HepG2 (cell line): Measurements from ENCODE around the gene FRAS1. TPM values are rescaled to one million over a fixed set of nuclear protein-coding genes. Genes with fewer than 3 reads are reported as not detected.

ENCODE experiments used
- ATAC-seq: fragments of 200-7000 bp; cut with Tn5 transposase; 3 replicates; pipeline ENCODE4 v1.9.1; 2020; ENCODE audit warnings: mild to moderate bottlenecking, moderate library complexity
- BruUV-seq: library from RNA; stranded (reverse); fragments of 400-500 nt; replicated peaks from 2 replicates; lab custom pipeline; 2021; lab: Mats Ljungman, UMichigan
- CTCF ChIA-PET: fragments of 300-600 bp; formaldehyde crosslinking; extraction: SDS; loops from one replicate; lab custom pipeline; 2021; ENCODE audit warnings: low total read pairs, inconsistent platforms, low intra/inter-chr PET ratio; lab: Yijun Ruan, JAX
- POLR2A ChIA-PET: fragments of 350-600 bp; sonication (Branson Sonifier 250); formaldehyde crosslinking; loops from one replicate; lab custom pipeline; 2020; ENCODE audit warnings: antibody characterized with exemption, inconsistent platforms; lab: Yijun Ruan, JAX
- DNase-seq: peaks from one replicate; pipeline ENCODE4 v3.0.0-alpha.2; 2015; ENCODE audit warnings: low spot score
- FAIRE-seq: peaks from 3 replicates; lab custom pipeline; 2011; peaks lifted over from hg19 to GRCh38; lab: Jason Lieb, UNC
- H2AFZ ChIP-seq: one replicate; pipeline ENCODE4 v1.6.1; 2011; ENCODE audit warnings: low read length, inconsistent platforms
- H3K27ac ChIP-seq: fragments of 300-600 bp; 3 replicates; pipeline ENCODE4 v1.8.0; 2011; ENCODE audit warnings: mixed run types, mild to moderate bottlenecking, mixed read lengths, low read length, inconsistent platforms; ENCODE audit not compliant: insufficient read depth; ENCODE audit errors: extremely low read length
- H3K27me3 ChIP-seq, 2 experiments: fragments of 200-600 bp in 1 of 2; 2 replicates in 1 of 2; 3 replicates in 1 of 2; pipeline versions ENCODE4 v1.6.0 to v1.8.0; 2011; ENCODE audit warnings: low read length in 2 of 2, mild to moderate bottlenecking in 2 of 2, moderate library complexity in 2 of 2, inconsistent platforms in 1 of 2; ENCODE audit not compliant: insufficient read depth in 2 of 2, control insufficient read depth in 1 of 2
- H3K36me3 ChIP-seq, 2 experiments: fragments of 200-600 bp in 1 of 2; replicated peaks in 1 of 2; 2 replicates in 1 of 2; 3 replicates in 1 of 2; pipeline versions ENCODE4 v1.5.1 to v1.8.0; 2011; ENCODE audit warnings: low read length in 2 of 2, inconsistent platforms in 1 of 2; ENCODE audit not compliant: insufficient read depth in 2 of 2, control insufficient read depth in 1 of 2
- H3K4me1 ChIP-seq: 2 replicates; pipeline ENCODE4 v1.5.1; 2012; ENCODE audit warnings: low read length, inconsistent platforms; ENCODE audit not compliant: insufficient read depth
- H3K4me2 ChIP-seq: 2 replicates; pipeline ENCODE4 v1.6.0; 2011; ENCODE audit warnings: low read depth, low read length, inconsistent platforms
- H3K4me3 ChIP-seq, 3 experiments: fragments of 200-600 bp in 1 of 3; sonication (generic), shearing (Covaris generic) in 1 of 3; replicated peaks in 1 of 3; 2 replicates each; pipeline ENCODE4 v1.5.1; 2011 to 2016; ENCODE audit warnings: low read length in 3 of 3, inconsistent platforms in 2 of 3, low read depth in 2 of 3, mild to moderate bottlenecking in 2 of 3, control low read depth in 1 of 3, mixed read lengths in 1 of 3; ENCODE audit not compliant: insufficient read depth in 1 of 3
- H3K79me2 ChIP-seq: one replicate; pipeline ENCODE4 v1.6.1; 2011; ENCODE audit warnings: low read length, inconsistent platforms; ENCODE audit not compliant: insufficient read depth
- H3K9ac ChIP-seq: 2 replicates; pipeline ENCODE4 v1.6.0; 2011; ENCODE audit warnings: mild to moderate bottlenecking, low read depth, low read length, inconsistent platforms; ENCODE audit not compliant: insufficient read depth
- H3K9me3 ChIP-seq: 2 replicates; pipeline ENCODE4 v1.5.1; 2012; ENCODE audit warnings: mild to moderate bottlenecking, low read length
- H4K20me1 ChIP-seq: 2 replicates; pipeline ENCODE4 v1.6.0; 2011; ENCODE audit warnings: inconsistent platforms, mild to moderate bottlenecking, low read length, moderate library complexity; ENCODE audit not compliant: insufficient read depth
- AKAP8 ChIP-seq: sonication (generic); formaldehyde crosslinking; IDR thresholded peaks from 2 replicates; pipeline ENCODE4 v1.5.1; 2020; ENCODE audit warnings: mild to moderate bottlenecking, missing genetic modification reagents
- CEBPB ChIP-seq: IDR thresholded peaks from 2 replicates; pipeline ENCODE4 v1.6.1; 2011; ENCODE audit warnings: low read depth, low read length, improper control_type of control experiment, borderline replicate concordance
- CTCF ChIP-seq: sonication (generic); formaldehyde crosslinking; IDR thresholded peaks from 2 replicates; pipeline ENCODE4 v1.5.0; 2020; ENCODE audit warnings: mild to moderate bottlenecking, missing genetic modification reagents, moderate library complexity
- EZH2 ChIP-seq: conservative IDR thresholded peaks from 2 replicates; pipeline ENCODE4 v1.6.1; 2012; ENCODE audit warnings: mild to moderate bottlenecking, low read depth, low read length, moderate library complexity
- MAFK ChIP-seq, 2 experiments: IDR thresholded peaks in 1 of 2; conservative IDR thresholded peaks in 1 of 2; 2 replicates each; pipeline ENCODE4 v1.6.1; 2011; ENCODE audit warnings: improper control_type of control experiment in 2 of 2, low read length in 2 of 2
- PTBP1 ChIP-seq: fragments of 200-400 bp; formaldehyde crosslinking; IDR thresholded peaks from 2 replicates; pipeline ENCODE4 v1.6.1; 2018; ENCODE audit warnings: low read length, low read depth; ENCODE audit not compliant: poor library complexity, severe bottlenecking
- RFXANK ChIP-seq: IDR thresholded peaks from 2 replicates; pipeline ENCODE4 v1.6.1; 2016
- TCF12 ChIP-seq, 2 experiments: fragments of 450-650 bp in 1 of 2; sonication (generic) in 1 of 2; formaldehyde crosslinking in 1 of 2; IDR thresholded peaks; 2 replicates each; pipeline versions ENCODE4 v1.6.1 to v1.8.0; 2017 to 2022; ENCODE audit warnings: antibody characterized with exemption in 1 of 2, mild to moderate bottlenecking in 1 of 2, missing genetic modification reagents in 1 of 2, moderate library complexity in 1 of 2
- ZFP82 ChIP-seq: sonication (generic); formaldehyde crosslinking; IDR thresholded peaks from 2 replicates; pipeline ENCODE4 v1.5.1; 2020; ENCODE audit warnings: mild to moderate bottlenecking, missing genetic modification reagents, borderline replicate concordance
- ZNF230 ChIP-seq: sonication (generic); formaldehyde crosslinking; IDR thresholded peaks from 2 replicates; pipeline ENCODE4 v1.4.0; 2020; ENCODE audit warnings: mild to moderate bottlenecking, missing genetic modification reagents
- ZNF333 ChIP-seq: sonication (generic); formaldehyde crosslinking; IDR thresholded peaks from 2 replicates; pipeline ENCODE4 v1.4.0; 2020; ENCODE audit warnings: mild to moderate bottlenecking, missing genetic modification reagents, borderline replicate concordance
- ZNF367 ChIP-seq: sonication (generic); formaldehyde crosslinking; IDR thresholded peaks from 2 replicates; pipeline ENCODE4 v1.4.0; 2020; ENCODE audit warnings: missing genetic modification reagents, borderline replicate concordance
- ZNF468 ChIP-seq: sonication (generic); formaldehyde crosslinking; IDR thresholded peaks from 2 replicates; pipeline ENCODE4 v1.8.0; 2022; ENCODE audit warnings: mild to moderate bottlenecking, moderate library complexity, missing genetic modification reagents
- ZNF777 ChIP-seq: sonication (generic); formaldehyde crosslinking; IDR thresholded peaks from 2 replicates; pipeline ENCODE4 v1.4.0; 2020; ENCODE audit warnings: missing genetic modification reagents
- WGBS: methylation state at CpG from one replicate; pipeline ENCODE4 v1.1.6; 2017; ENCODE audit warnings: low lambda C conversion rate; 5-methylcytosine and 5-hydroxymethylcytosine counted together
- in situ Hi-C: cut with HindIII; loops from 2 replicates; pipeline ENCODE4 v1.10.0; 2017; ENCODE audit warnings: low pct_unique_long_range_greater_than_20kb; ENCODE audit not compliant: extremely low pct_ligation_motif_present
- intact Hi-C: fragments of 100-400 bp; cut with micrococcal nuclease; formaldehyde crosslinking; loops from one replicate; pipeline ENCODE4 v1.10.0; 2022; ENCODE audit not compliant: unreplicated experiment
- polyA plus RNA-seq, 8 experiments: library from polyadenylated mRNA; depleted of rRNA in 3 of 8; stranded (reverse) in 7 of 8; unstranded in 1 of 8; fragments of >200 nt; fragmentation: Illumina TruSeq in 4 of 8; extraction: Trizol in 4 of 8; gene quantifications; 2 replicates each; pipeline versions ENCODE4 v1.2.1 to v1.2.3, GENCODE V29; 2011 to 2016; ENCODE audit warnings: low read depth in 4 of 8, missing spikeins in 1 of 8, mixed read lengths in 1 of 8; ENCODE audit not compliant: insufficient read depth in 1 of 8
- total RNA-seq, 5 experiments: library from RNA; depleted of rRNA; stranded (reverse); fragments of >200 nt; fragmentation: Illumina TruSeq; extraction: Trizol; gene quantifications; 2 replicates each; pipeline ENCODE4 v1.2.3, GENCODE V29; 2016; ENCODE audit warnings: low read depth in 1 of 5
- TF ChIP-seq, protein P1 (sequence below): sonication (generic); formaldehyde crosslinking; IDR thresholded peaks from 2 replicates; pipeline ENCODE4 v1.8.1; 2023; ENCODE audit warnings: mild to moderate bottlenecking, missing genetic modification reagents
- TF ChIP-seq, protein P2 (sequence below): sonication (generic); formaldehyde crosslinking; IDR thresholded peaks from 2 replicates; pipeline ENCODE4 v1.4.0; 2020; ENCODE audit warnings: missing genetic modification reagents, borderline replicate concordance
- TF ChIP-seq, protein P3 (sequence below): sonication (generic); formaldehyde crosslinking; IDR thresholded peaks from 2 replicates; pipeline ENCODE4 v1.5.0; 2020; ENCODE audit warnings: mild to moderate bottlenecking, missing genetic modification reagents

Gene FRAS1
- total and polyA plus RNA-seq, 2 of the 13 experiments (the other 11 are each of a cell fraction or from before 2014, with no cell fraction given) = 22.5 to 31.6 TPM

DNA sequence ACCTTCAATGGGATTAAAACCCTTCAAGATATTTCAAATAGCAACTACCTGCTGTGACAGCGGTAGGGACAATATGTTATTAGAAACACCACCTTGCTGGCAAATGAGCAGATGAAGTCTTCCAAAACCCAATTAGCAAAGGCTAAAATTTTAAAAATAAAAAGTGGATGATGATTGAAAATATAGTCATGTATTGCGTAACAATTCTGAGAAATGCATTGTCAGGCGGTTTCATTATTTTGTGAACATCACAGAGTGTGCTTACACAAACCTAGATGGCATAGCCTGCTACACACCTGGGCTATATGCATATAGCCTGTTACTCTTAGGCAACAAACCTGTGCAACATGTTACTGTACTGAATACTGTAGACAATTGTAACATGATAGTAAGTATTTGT, 403.2 kb downstream of the FRAS1 start:
- CTCF ChIA-PET = no interaction called here
- POLR2A ChIA-PET = no interaction called here
- WGBS = 94% methylated on average over 3 of the region's 3 CpGs
- intact Hi-C loops = no loop called here
- no TSS peak for BruUV-seq
- no peaks in the 10 kb centered on the region for H3K9me3 ChIP-seq
- no peaks in the 10 kb centered on the region; the same call in 1 of the 2 replicates for H4K20me1 ChIP-seq
- no peak overlapping the region for H3K4me2 ChIP-seq
- no peak overlapping the region for H3K4me3 ChIP-seq
- FAIRE-seq = no peak
- H3K27me3 ChIP-seq = no peaks in the 10 kb centered on the region
- no peaks in the 10 kb centered on the region for H3K4me1 ChIP-seq
- peaks cover 22 to 42% of the 10 kb centered on the region in 2 experiments for H3K36me3 ChIP-seq
- H3K9ac ChIP-seq = no peak overlapping the region
- no peak for ATAC-seq
- H2AFZ ChIP-seq = no peak overlapping the region
- DNase-seq = no peak
- H3K79me2 ChIP-seq = no peaks in the 10 kb centered on the region
- in situ Hi-C loops = no loop called here
- no peak overlapping the region for H3K27ac ChIP-seq
- TF ChIP-seq ZFP82 (CRISPR knock-in tag) (no peak), TCF12 (IDR thresholded peaks at IDR 0.05) (no peak), TCF12 (CRISPR knock-in tag; IDR thresholded peaks at IDR 0.05) (no peak), CEBPB (peak; percentile 90), EZH2 (no peak), RFXANK (CRISPR knock-in tag) (no peak), ZNF367 (CRISPR knock-in tag) (no peak), ZNF230 (no peak), PTBP1 (no peak), MAFK (conservative IDR thresholded peaks at IDR 0.05 in 1 of 2, IDR thresholded peaks at IDR 0.05 in 1 of 2; ENCODE audit: low read length in 2 of 2) (peak; percentile 28 to 44; a peak in 2 of 4 replicates), CTCF (CRISPR knock-in tag) (no peak), ZNF777 (CRISPR knock-in tag) (no peak), ZNF333 (CRISPR knock-in tag) (no peak), AKAP8 (CRISPR knock-in tag) (no peak), ZNF468 (no peak)
- TF ChIP-seq, protein P1, sequence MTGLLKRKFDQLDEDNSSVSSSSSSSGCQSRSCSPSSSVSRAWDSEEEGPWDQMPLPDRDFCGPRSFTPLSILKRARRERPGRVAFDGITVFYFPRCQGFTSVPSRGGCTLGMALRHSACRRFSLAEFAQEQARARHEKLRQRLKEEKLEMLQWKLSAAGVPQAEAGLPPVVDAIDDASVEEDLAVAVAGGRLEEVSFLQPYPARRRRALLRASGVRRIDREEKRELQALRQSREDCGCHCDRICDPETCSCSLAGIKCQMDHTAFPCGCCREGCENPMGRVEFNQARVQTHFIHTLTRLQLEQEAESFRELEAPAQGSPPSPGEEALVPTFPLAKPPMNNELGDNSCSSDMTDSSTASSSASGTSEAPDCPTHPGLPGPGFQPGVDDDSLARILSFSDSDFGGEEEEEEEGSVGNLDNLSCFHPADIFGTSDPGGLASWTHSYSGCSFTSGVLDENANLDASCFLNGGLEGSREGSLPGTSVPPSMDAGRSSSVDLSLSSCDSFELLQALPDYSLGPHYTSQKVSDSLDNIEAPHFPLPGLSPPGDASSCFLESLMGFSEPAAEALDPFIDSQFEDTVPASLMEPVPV (CRISPR knock-in tag) = no peak
- TF ChIP-seq, protein P2, sequence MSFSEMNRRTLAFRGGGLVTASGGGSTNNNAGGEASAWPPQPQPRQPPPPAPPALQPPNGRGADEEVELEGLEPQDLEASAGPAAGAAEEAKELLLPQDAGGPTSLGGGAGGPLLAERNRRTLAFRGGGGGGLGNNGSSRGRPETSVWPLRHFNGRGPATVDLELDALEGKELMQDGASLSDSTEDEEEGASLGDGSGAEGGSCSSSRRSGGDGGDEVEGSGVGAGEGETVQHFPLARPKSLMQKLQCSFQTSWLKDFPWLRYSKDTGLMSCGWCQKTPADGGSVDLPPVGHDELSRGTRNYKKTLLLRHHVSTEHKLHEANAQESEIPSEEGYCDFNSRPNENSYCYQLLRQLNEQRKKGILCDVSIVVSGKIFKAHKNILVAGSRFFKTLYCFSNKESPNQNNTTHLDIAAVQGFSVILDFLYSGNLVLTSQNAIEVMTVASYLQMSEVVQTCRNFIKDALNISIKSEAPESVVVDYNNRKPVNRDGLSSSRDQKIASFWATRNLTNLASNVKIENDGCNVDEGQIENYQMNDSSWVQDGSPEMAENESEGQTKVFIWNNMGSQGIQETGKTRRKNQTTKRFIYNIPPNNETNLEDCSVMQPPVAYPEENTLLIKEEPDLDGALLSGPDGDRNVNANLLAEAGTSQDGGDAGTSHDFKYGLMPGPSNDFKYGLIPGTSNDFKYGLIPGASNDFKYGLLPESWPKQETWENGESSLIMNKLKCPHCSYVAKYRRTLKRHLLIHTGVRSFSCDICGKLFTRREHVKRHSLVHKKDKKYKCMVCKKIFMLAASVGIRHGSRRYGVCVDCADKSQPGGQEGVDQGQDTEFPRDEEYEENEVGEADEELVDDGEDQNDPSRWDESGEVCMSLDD (CRISPR knock-in tag) = no peak
- TF ChIP-seq, protein P3, sequence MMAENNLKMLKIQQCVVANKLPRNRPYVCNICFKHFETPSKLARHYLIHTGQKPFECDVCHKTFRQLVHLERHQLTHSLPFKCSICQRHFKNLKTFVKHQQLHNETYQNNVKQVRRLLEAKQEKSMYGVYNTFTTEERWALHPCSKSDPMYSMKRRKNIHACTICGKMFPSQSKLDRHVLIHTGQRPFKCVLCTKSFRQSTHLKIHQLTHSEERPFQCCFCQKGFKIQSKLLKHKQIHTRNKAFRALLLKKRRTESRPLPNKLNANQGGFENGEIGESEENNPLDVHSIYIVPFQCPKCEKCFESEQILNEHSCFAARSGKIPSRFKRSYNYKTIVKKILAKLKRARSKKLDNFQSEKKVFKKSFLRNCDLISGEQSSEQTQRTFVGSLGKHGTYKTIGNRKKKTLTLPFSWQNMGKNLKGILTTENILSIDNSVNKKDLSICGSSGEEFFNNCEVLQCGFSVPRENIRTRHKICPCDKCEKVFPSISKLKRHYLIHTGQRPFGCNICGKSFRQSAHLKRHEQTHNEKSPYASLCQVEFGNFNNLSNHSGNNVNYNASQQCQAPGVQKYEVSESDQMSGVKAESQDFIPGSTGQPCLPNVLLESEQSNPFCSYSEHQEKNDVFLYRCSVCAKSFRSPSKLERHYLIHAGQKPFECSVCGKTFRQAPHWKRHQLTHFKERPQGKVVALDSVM (CRISPR knock-in tag) = no peak
